K562 (cell line): ENCODE data around the gene PYGB. TPM values are rescaled to one million over a fixed set of nuclear protein-coding genes. Genes with fewer than 3 reads are reported as not detected.

Source experiments
- ETV5 ChIP-seq: sonication (generic); formaldehyde crosslinking; IDR thresholded peaks from 2 replicates; pipeline ENCODE4 v1.4.0; 2020; ENCODE audit warnings: low read depth, mild to moderate bottlenecking, missing genetic modification reagents
- FOXJ2 ChIP-seq: fragments of 200-800 bp; sonication (Bioruptor generic); IDR thresholded peaks from 2 replicates; pipeline ENCODE4 v1.6.1; 2016; ENCODE audit warnings: missing genetic modification characterization, missing compliant biosample characterization
- FOXP1 ChIP-seq: sonication (generic); formaldehyde crosslinking; IDR thresholded peaks from 2 replicates; pipeline ENCODE4 v1.8.0; 2022; ENCODE audit warnings: mild to moderate bottlenecking, missing genetic modification reagents
- KAT2B ChIP-seq: IDR thresholded peaks from one replicate; pipeline ENCODE4 v1.6.1; 2012; ENCODE audit warnings: low read depth, mild to moderate bottlenecking, control low read depth, inconsistent platforms, low read length, moderate library complexity
- KHSRP ChIP-seq: fragments of 450-650 bp; IDR thresholded peaks from 2 replicates; pipeline ENCODE4 v1.6.1; 2017
- MLLT1 ChIP-seq, 2 experiments: fragments of 450-650 bp; IDR thresholded peaks; 2 replicates each; pipeline ENCODE4 v1.6.1; 2016
- RREB1 ChIP-seq: fragments of 250-450 bp; sonication (Bioruptor Pico); IDR thresholded peaks from 2 replicates; pipeline ENCODE4 v1.4.0; 2020
- SNAPC5 ChIP-seq: fragments of 250-450 bp; sonication (Bioruptor Pico); IDR thresholded peaks from 2 replicates; pipeline ENCODE4 v1.8.0; 2021; ENCODE audit warnings: moderate library complexity, mild to moderate bottlenecking, inconsistent platforms
- ZNF324 ChIP-seq: fragments of 250-450 bp; sonication (Bioruptor Pico); IDR thresholded peaks from 2 replicates; pipeline ENCODE4 v1.4.0; 2020; ENCODE audit warnings: mild to moderate bottlenecking
- ZNF609 ChIP-seq: sonication (generic); formaldehyde crosslinking; IDR thresholded peaks from 2 replicates; pipeline ENCODE4 v1.8.1; 2023; ENCODE audit warnings: missing genetic modification reagents, mild to moderate bottlenecking, borderline replicate concordance
- ZSCAN29 ChIP-seq: fragments of 450-650 bp; IDR thresholded peaks from 2 replicates; pipeline ENCODE4 v1.6.1; 2017
- polyA plus RNA-seq, 8 experiments: library from polyadenylated mRNA; depleted of rRNA in 4 of 8; stranded (reverse) in 5 of 8; unstranded in 3 of 8; fragments of >200 nt; fragmentation: Nextera tagmentation in 2 of 8; fragmentation: Illumina TruSeq in 1 of 8; extraction: Ambion mirVana in 2 of 8; extraction: Trizol in 1 of 8; gene quantifications; 2 replicates each; pipeline versions ENCODE4 v1.2.1 to v1.2.3, GENCODE V29; 2011 to 2014; ENCODE audit warnings: inconsistent platforms in 1 of 8, missing spikeins in 1 of 8
- total RNA-seq, 7 experiments: library from RNA; depleted of rRNA in 6 of 7; stranded (reverse); fragments of >200 nt in 6 of 7; fragmentation: Illumina TruSeq in 2 of 7; extraction: Trizol in 2 of 7; gene quantifications; 2 replicates each; pipeline versions ENCODE4 v1.2.1 to v1.2.3, GENCODE V29; 2011 to 2021; ENCODE audit warnings: low replicate concordance in 1 of 7

The PYGB gene
- total and polyA plus RNA-seq, 9 of the 15 experiments (the other 6 are each of a cell fraction or from before 2014, with no cell fraction given) = 0.34 to 18.0 (median 9.8) TPM

- TF ChIP-seq ZNF609 = no peak
- no peak for TF ChIP-seq RREB1 (CRISPR knock-in tag)
- TF ChIP-seq FOXP1 = no peak
- TF ChIP-seq KAT2B = no peak
- 0 out of 4 replicates have a peak, but pooled peaks of 1 of the 2 experiments have one; percentile 19 for TF ChIP-seq MLLT1 (IDR thresholded peaks at IDR 0.05)
- no peak for TF ChIP-seq ETV5 (CRISPR knock-in tag)
- no peak for TF ChIP-seq SNAPC5 (CRISPR knock-in tag)
- no peak for TF ChIP-seq FOXJ2 (tag)
- no peak for TF ChIP-seq KHSRP
- TF ChIP-seq ZNF324 = no peak
- TF ChIP-seq ZSCAN29 = no peak
Observed at GRCh38 chr20:25223179-25223661, 24.7 kb upstream of the PYGB start (continued).
